CD4-positive, alpha-beta memory T cell (primary cell): ENCODE results near the gene ZNF618. TPM values are rescaled to one million over a fixed set of nuclear protein-coding genes. Genes with fewer than 3 reads are reported as not detected.

ENCODE experiments used
- CTCF ChIA-PET: fragments of 350-600 bp; sonication (Branson Sonifier 250); formaldehyde crosslinking; loops from one replicate; lab custom pipeline; 2021; ENCODE audit warnings: inconsistent platforms; ENCODE audit not compliant: partially characterized antibody; lab: Charles Lee
- POLR2A ChIA-PET: fragments of 350-600 bp; sonication (Branson Sonifier 250); formaldehyde crosslinking; loops from one replicate; lab custom pipeline; 2021; ENCODE audit not compliant: partially characterized antibody; lab: Charles Lee
- DNase-seq, 5 donors: peaks; one replicate each; pipeline versions ENCODE4 v3.0.0 to v3.0.0-alpha.2; 2020 to 2022; ENCODE audit warnings: mixed read lengths in 1 of 5
- H3K27ac ChIP-seq: one replicate; pipeline ENCODE4 v1.7.0; 2013; ENCODE audit warnings: low read depth, low read length
- H3K27me3 ChIP-seq: 2 replicates; pipeline ENCODE4 v1.7.0; 2013; ENCODE audit warnings: mild to moderate bottlenecking, low read length, moderate library complexity; ENCODE audit not compliant: insufficient read depth
- H3K36me3 ChIP-seq: 2 replicates; pipeline ENCODE4 v1.7.0; 2013; ENCODE audit warnings: mild to moderate bottlenecking, low read length, moderate library complexity; ENCODE audit not compliant: insufficient read depth
- H3K4me1 ChIP-seq: 2 replicates; pipeline ENCODE4 v1.7.0; 2013; ENCODE audit warnings: mild to moderate bottlenecking, low read length, moderate library complexity; ENCODE audit not compliant: insufficient read depth
- H3K4me3 ChIP-seq, 2 donors: one replicate each; pipeline ENCODE4 v1.7.0; 2013; ENCODE audit warnings: low read length in 2 of 2, mild to moderate bottlenecking in 1 of 2
- H3K9me3 ChIP-seq, 2 donors: one replicate each; pipeline ENCODE4 v1.7.0; 2013; ENCODE audit warnings: low read length in 2 of 2, control low read depth in 1 of 2; ENCODE audit not compliant: control insufficient read depth in 1 of 2
- H3K27ac Mint-ChIP-seq, 7 donors: one replicate each; pipeline ENCODE4 v1.8.0; 2020 to 2021; ENCODE audit warnings: mixed read lengths in 7 of 7, mild to moderate bottlenecking in 6 of 7, inconsistent platforms in 3 of 7, moderate library complexity in 3 of 7
- H3K27me3 Mint-ChIP-seq, 2 donors: one replicate each; pipeline ENCODE4 v1.8.0; 2020 to 2021; ENCODE audit warnings: mixed read lengths in 2 of 2
- H3K36me3 Mint-ChIP-seq, 2 donors: one replicate each; pipeline ENCODE4 v1.8.0; 2020 to 2021; ENCODE audit warnings: mixed read lengths in 2 of 2, inconsistent platforms in 1 of 2, mild to moderate bottlenecking in 1 of 2
- H3K4me1 Mint-ChIP-seq, 4 donors: one replicate each; pipeline ENCODE4 v1.8.0; 2020 to 2021; ENCODE audit warnings: mixed read lengths in 4 of 4, mild to moderate bottlenecking in 1 of 4
- H3K4me3 Mint-ChIP-seq, 8 donors: one replicate each; pipeline ENCODE4 v1.8.0; 2020 to 2021; ENCODE audit warnings: mixed read lengths in 8 of 8, mild to moderate bottlenecking in 7 of 8, moderate library complexity in 6 of 8, inconsistent platforms in 3 of 8
- H3K9me3 Mint-ChIP-seq, 8 donors: one replicate each; pipeline ENCODE4 v1.8.0; 2020 to 2021; ENCODE audit warnings: mixed read lengths in 8 of 8, mild to moderate bottlenecking in 5 of 8, inconsistent platforms in 3 of 8, moderate library complexity in 1 of 8
- intact Hi-C: fragments of 100-400 bp; cut with micrococcal nuclease; formaldehyde crosslinking; loops from one replicate; pipeline ENCODE4 v1.15.1; 2023
- polyA plus RNA-seq, 2 donors: library from polyadenylated mRNA; unstranded; fragments of 300-500 nt; fragmentation: Illumina TruSeq; gene quantifications; one replicate each; pipeline ENCODE4 v1.2.3, GENCODE V29; 2021
- total RNA-seq, 2 experiments: library from RNA; stranded (reverse); gene quantifications; one replicate each; pipeline ENCODE4 v1.2.3, GENCODE V29; 2021

ZNF618 gene
- total and polyA plus RNA-seq, 4 experiments from 2014 or later, result 0.79 to 1.7 (median 0.80) TPM; not detected in 1

DNA sequence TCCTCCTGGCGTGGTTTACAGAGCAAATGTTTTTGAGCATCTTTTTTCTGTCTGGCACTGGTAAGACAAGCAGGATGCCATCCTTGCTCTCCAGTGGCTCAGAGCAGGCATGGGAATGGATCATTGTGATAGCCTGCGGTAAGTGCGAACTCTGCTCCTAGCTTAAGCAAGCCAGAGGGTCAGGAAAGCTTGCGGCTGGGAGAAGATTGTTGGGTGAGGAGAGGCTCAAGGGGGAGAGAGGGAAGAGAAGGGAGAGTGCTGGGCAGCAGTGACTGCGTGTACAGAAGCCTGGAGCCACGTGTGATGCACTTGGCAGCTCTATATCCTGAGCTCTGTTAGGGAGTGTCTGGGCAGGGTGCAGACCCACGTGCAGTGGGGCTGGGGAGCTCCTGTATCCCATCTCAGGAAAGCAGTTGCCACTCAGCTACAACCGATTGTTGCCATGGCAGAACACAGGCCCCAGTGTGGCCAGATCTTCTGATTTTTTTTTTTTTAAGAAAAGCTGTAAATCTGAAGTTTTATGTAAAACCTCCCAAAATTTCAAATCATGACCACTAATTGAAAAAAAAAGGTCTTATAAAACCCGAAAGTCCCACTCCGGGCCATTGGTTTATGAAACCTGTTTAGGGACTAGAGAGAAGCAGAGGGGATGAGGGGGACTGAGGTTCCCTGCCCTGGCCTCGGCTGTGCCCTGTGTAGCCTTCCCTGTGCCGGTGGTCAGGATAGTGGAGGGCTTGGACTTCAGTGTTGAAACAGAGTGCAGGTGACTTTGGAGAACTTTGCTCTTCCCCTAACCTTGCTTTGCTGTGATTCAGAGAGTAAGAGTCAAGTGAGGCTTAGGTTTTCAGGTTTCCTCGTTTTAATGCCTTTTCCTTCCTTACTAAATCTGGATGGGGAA is 67.3 kb downstream of the ZNF618 start:
- H3K4me1 ChIP-seq, result no peaks in the 10 kb centered on the region
- no peaks in the 10 kb centered on the region for H3K27me3 ChIP-seq
- no peak overlapping the region for H3K27ac Mint-ChIP-seq
- H3K4me3 ChIP-seq, result no peak overlapping the region
- H3K4me1 Mint-ChIP-seq, result no peaks in the 10 kb centered on the region
- CTCF ChIA-PET, result no interaction called here
- H3K4me3 Mint-ChIP-seq, result no peak overlapping the region
- no peak for DNase-seq
- H3K36me3 Mint-ChIP-seq, result peaks cover 0 to 4% of the 10 kb centered on the region in 2 donors
- POLR2A ChIA-PET, result no interaction called here
- no peaks in the 10 kb centered on the region for H3K9me3 ChIP-seq
- H3K27me3 Mint-ChIP-seq, result peaks cover 1 to 2% of the 10 kb centered on the region in 2 donors
- H3K9me3 Mint-ChIP-seq, result no peaks in the 10 kb centered on the region
- H3K36me3 ChIP-seq, result no peaks in the 10 kb centered on the region
- intact Hi-C loops, result no loop called here
- no peak overlapping the region for H3K27ac ChIP-seq

- Histone ChIP-seq H3K27me3 (no peaks in the 10 kb centered on the region), H3K4me1 (no peaks in the 10 kb centered on the region), H3K36me3 (no peaks in the 10 kb centered on the region), H3K9me3 (no peaks in the 10 kb centered on the region), H3K27ac (no peak overlapping the region), H3K4me3 (no peak overlapping the region)
- Mint-ChIP-seq H3K4me3 (no peak overlapping the region), H3K4me1 (no peaks in the 10 kb centered on the region), H3K27ac (no peak overlapping the region), H3K36me3 (peaks cover 0 to 4% of the 10 kb centered on the region in 2 donors), H3K27me3 (peaks cover 1 to 3% of the 10 kb centered on the region in 2 donors), H3K9me3 (no peaks in the 10 kb centered on the region)
- ChIA-PET CTCF (no interaction called here), POLR2A (no interaction called here)
- DNase-seq, result no peak
- intact Hi-C loops, result no loop called here
Observed at GRCh38 chr9:113945784-113946183, 69.7 kb downstream of the ZNF618 start.

- no peak for DNase-seq
- Histone ChIP-seq H3K27ac (no peak overlapping the region), H3K4me1 (no peaks in the 10 kb centered on the region), H3K4me3 (no peak overlapping the region), H3K27me3 (no peaks in the 10 kb centered on the region), H3K9me3 (no peaks in the 10 kb centered on the region), H3K36me3 (no peaks in the 10 kb centered on the region)
- no peaks in the 10 kb centered on the region for H3K4me1 Mint-ChIP-seq
- no peak overlapping the region for H3K27ac Mint-ChIP-seq
- peaks cover 0 to 4% of the 10 kb centered on the region in 2 donors for H3K36me3 Mint-ChIP-seq
- POLR2A ChIA-PET, result no interaction called here
- H3K4me3 Mint-ChIP-seq, result no peak overlapping the region
- CTCF ChIA-PET, result no interaction called here
- H3K27me3 Mint-ChIP-seq, result peaks cover 0 to 1% of the 10 kb centered on the region in 2 donors
- no peaks in the 10 kb centered on the region for H3K9me3 Mint-ChIP-seq
- intact Hi-C loops, result no loop called here
Observed at GRCh38 chr9:113946496-113947115, 70.5 kb downstream of the ZNF618 start.

DNA sequence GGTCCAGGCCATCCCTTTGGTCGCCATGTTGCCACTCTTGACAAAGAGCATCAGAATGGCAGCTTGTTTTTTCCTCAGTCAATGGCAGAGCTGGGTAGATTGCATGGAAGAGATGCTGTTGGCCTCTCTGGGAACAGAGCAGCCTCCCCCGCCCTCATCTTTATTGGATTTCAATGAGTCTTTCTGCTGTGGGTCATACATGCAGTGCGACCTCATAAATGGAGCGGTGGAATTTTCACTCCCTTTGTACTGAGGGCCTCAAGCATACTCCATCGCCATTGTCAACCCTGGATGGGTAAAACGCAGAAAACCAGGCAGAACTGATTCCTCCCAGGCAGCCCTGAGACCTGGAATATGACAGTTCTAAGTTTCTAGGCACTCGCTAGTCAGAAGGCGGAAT is 71.8 kb downstream of the ZNF618 start:
- Mint-ChIP-seq H3K27me3 (peaks cover 0 to 1% of the 10 kb centered on the region in 2 donors), H3K36me3 (peaks cover 0 to 4% of the 10 kb centered on the region in 2 donors), H3K9me3 (no peaks in the 10 kb centered on the region), H3K4me1 (no peaks in the 10 kb centered on the region), H3K4me3 (no peak overlapping the region), H3K27ac (no peak overlapping the region)
- ChIA-PET CTCF (no interaction called here), POLR2A (no interaction called here)
- H3K27ac ChIP-seq, result no peak overlapping the region
- H3K4me3 ChIP-seq, result no peak overlapping the region
- H3K36me3 ChIP-seq, result no peaks in the 10 kb centered on the region
- intact Hi-C loops, result no loop called here
- DNase-seq, result no peak
- no peaks in the 10 kb centered on the region for H3K27me3 ChIP-seq
- H3K4me1 ChIP-seq, result no peaks in the 10 kb centered on the region
- H3K9me3 ChIP-seq, result no peaks in the 10 kb centered on the region

DNA sequence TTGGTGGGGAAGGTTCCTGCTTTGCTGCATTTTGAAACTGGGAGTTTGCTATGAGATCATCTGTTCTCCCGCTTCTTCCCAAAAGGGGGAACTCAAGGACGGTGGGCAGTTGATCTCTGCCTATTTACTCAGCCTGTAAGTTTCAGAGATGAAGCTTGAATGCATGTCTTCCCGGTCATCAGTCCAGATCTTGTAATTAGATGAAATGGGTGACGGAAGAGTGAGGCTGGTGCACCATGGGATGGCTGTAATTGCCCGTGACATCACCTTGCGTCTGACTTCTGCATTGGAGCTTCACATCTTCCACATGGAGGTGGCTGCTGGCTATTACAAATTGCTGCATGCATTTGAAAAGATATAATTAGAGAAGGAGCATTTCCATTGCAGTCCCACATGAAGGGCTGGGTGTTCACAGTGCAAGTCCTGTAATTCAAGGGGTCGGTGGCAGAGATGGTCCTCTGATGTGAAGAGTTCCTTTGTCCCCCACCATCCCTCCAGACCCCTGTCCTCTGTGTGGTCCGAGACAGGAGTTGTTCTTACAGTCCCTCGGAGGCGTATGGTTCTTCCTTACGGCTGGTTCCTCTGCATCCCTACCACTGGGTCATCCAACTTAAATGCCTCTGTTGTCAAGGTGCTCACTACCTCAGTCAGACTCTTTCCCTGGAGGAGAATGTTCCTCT is 72.9 kb downstream of the ZNF618 start:
- Histone ChIP-seq H3K27ac (no peak overlapping the region), H3K27me3 (no peaks in the 10 kb centered on the region), H3K9me3 (no peaks in the 10 kb centered on the region), H3K36me3 (no peaks in the 10 kb centered on the region), H3K4me1 (no peaks in the 10 kb centered on the region), H3K4me3 (no peak overlapping the region)
- Mint-ChIP-seq H3K4me3 (no peak overlapping the region), H3K36me3 (peaks cover 0 to 4% of the 10 kb centered on the region in 2 donors), H3K9me3 (no peaks in the 10 kb centered on the region), H3K27ac (no peak overlapping the region), H3K4me1 (no peaks in the 10 kb centered on the region), H3K27me3 (peaks cover 0 to 1% of the 10 kb centered on the region in 2 donors)
- ChIA-PET CTCF (no interaction called here), POLR2A (no interaction called here)
- DNase-seq, result no peak
- intact Hi-C loops, result no loop called here

GRCh38 chr9:113949571-113950078 is 73.5 kb downstream of the ZNF618 start:
- no peak overlapping the region for H3K4me3 Mint-ChIP-seq
- Histone ChIP-seq H3K4me3 (no peak overlapping the region), H3K27ac (no peak overlapping the region), H3K36me3 (no peaks in the 10 kb centered on the region), H3K27me3 (no peaks in the 10 kb centered on the region), H3K4me1 (no peaks in the 10 kb centered on the region), H3K9me3 (no peaks in the 10 kb centered on the region)
- peaks cover 0 to 1% of the 10 kb centered on the region in 2 donors for H3K27me3 Mint-ChIP-seq
- no peaks in the 10 kb centered on the region for H3K4me1 Mint-ChIP-seq
- ChIA-PET POLR2A (no interaction called here), CTCF (no interaction called here)
- peaks cover 0 to 4% of the 10 kb centered on the region in 2 donors for H3K36me3 Mint-ChIP-seq
- no peaks in the 10 kb centered on the region for H3K9me3 Mint-ChIP-seq
- no peak overlapping the region for H3K27ac Mint-ChIP-seq
- intact Hi-C loops, result no loop called here
- no peak for DNase-seq
